Measurements from ENCODE around the gene ISCA2.

- no peak for TF ChIP-seq CTCF (conservative IDR thresholded peaks at IDR 0.05)
- no peak for TF ChIP-seq ZFX (IDR thresholded peaks at IDR 0.05)
Observed at GRCh38 chr14:74507085-74507484, 13.5 kb downstream of the ISCA2 start.

Data from C4-2B (cell line).